GM10248 (cell line): ENCODE results near the gene FANK1.
A peak's percentile ranks its signal among the peaks of the same experiment; 100 is the strongest.
"Not testable (repeated sequence)": the region's sequence is repeated elsewhere in the genome, so short reads cannot be mapped to it uniquely, and the experiment has no call there.

Experiments used
- CTCF ChIA-PET: fragments of 300-600 bp; sonication (Branson Sonifier 250); formaldehyde crosslinking; extraction: SDS; loops from one replicate; lab custom pipeline; 2021; ENCODE audit warnings: antibody characterized with exemption; lab: Yijun Ruan, JAX
- POLR2A ChIA-PET: fragments of 350-650 bp; sonication (Branson Sonifier 250); formaldehyde crosslinking; extraction: SDS; loops from one replicate; lab custom pipeline; 2020; ENCODE audit warnings: antibody characterized with exemption; lab: Yijun Ruan, JAX
- DNase-seq: peaks from one replicate; pipeline ENCODE4 v3.0.0; 2012; ENCODE audit errors: extremely low spot score
- CTCF ChIP-seq: IDR thresholded peaks from 2 replicates; pipeline ENCODE4 v1.5.1; 2012; ENCODE audit warnings: mild to moderate bottlenecking, low read depth; ENCODE audit errors: extremely low read depth, missing control alignments, control extremely low read depth

FANK1 gene

DNA sequence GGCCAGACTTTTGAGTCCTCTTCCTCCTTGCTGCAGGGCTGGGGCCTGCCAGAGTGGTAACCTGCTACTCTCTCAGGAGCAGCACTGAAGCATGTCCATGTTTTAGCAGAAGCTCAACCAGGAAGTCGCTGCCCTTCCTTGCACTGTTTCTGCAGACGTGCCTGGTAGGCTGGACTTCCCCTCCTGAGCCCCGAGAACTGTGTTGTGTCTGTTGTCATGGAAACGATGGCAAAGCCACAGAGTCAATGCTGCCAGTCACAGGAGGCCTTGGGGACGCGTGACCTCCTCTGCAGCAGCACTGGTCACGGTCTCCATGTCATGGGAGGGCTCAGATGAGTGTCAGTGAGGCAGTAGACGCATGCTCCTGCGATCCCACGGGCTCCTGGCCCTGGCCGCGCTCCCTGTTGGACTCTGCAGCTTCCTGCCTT lies 145.5 kb downstream of the FANK1 start:
- ChIA-PET POLR2A (no interaction called here), CTCF (interaction anchor here (1.2 kb wide), 1 partner anchor 9 kb away, joined by 3 read pairs; no protein-coding TSS in a partner anchor)
- no peak for TF ChIP-seq CTCF
- DNase-seq, result peak; percentile 92

- TF ChIP-seq CTCF, result no peak
- POLR2A ChIA-PET, result no interaction called here
- DNase-seq, result peak; percentile 15
- CTCF ChIA-PET, result interaction anchor here (1.2 kb wide), 1 partner anchor 10 kb away, joined by 3 read pairs; no protein-coding TSS in a partner anchor
Observed at GRCh38 chr10:126042354-126042753, 146.0 kb downstream of the FANK1 start.

DNA sequence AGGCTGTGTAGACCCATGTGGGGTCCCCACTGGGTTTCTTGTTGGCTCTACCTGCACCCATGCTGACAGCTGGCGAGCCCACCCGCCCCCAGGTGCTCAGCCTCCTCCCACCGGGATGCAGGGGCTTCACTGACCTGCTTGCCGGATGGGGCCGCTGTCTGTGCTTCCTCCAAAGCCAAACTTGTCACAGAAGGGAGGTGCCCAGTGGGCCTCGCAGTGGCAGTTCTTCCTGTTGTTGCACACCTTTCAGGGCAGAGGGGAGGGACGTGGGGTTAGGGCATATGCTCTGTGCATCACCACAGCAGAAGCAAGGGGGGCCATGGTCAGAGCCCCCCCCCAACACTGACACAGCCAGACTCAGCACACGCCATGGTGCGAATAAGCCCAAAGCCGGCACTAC lies 146.5 kb downstream of the FANK1 start:
- DNase-seq, result peak; percentile 17
- ChIA-PET CTCF (interaction anchor here (1.2 kb wide), 1 partner anchor 10 kb away, joined by 3 read pairs; no protein-coding TSS in a partner anchor), POLR2A (no interaction called here)
- TF ChIP-seq CTCF, result no peak

- TF ChIP-seq CTCF, result no peak
- ChIA-PET POLR2A (no interaction called here), CTCF (no interaction called here)
- no peak for DNase-seq
Observed at GRCh38 chr10:126043389-126043788, 147.0 kb downstream of the FANK1 start.

DNA sequence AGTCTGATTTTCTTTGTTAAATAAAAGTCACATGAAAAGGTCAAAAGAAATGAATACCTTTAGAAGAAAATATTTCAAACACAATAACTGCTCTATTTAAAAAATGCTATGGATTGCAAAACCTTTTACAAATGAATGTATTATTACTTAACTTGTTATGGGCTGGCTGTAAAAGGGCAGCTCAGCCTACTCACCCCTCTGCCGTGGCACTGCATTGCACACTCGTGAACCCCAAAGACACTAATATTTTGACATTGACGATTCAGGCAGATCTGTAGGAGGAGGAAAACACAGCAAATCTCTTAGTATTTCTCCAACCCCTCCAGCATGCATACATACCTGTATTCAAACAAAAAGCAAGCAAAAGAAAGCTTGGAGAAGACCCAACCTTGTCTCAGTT lies 149.5 kb downstream of the FANK1 start:
- ChIA-PET POLR2A (no interaction called here), CTCF (no interaction called here)
- DNase-seq, result no peak
- no peak for TF ChIP-seq CTCF

DNA sequence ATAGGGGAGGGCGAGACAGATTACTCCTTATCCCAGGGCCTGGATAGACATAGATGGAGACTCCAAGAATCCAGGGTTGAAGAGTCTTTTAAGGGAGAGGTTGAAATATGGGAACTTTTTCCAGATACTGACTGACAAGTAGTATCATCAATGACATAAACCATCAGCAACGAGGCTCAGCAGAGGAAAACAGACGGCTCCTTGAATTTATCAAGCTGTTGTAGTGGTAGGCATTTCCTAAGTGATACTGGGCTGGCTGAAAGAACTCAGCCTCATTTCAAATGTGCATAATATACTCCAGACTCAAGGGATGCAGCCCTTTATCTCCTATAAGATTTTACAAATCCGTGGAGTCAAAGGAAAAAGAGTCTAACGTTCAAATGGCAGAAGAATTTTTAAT lies 150.5 kb downstream of the FANK1 start:
- DNase-seq, result no peak
- CTCF ChIA-PET, result no interaction called here
- POLR2A ChIA-PET, result no interaction called here
- no peak for TF ChIP-seq CTCF

DNA sequence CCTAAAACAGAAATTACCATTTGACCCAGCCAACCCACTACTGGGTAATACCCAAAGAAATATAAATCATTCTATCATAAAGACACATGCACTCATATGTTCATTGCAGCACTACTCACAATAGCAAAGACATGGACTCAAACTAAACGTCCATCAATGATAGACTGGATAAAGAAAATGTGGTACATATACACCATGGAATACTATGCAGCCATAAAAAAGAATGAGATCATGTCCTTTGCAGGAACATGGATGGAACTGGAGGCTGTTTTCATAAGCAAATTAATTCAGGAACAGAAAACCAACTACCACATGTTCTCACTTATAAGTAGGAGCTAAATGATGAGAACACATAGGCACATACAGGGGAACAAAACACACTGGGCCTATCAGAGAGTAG lies 151.4 kb downstream of the FANK1 start:
- POLR2A ChIA-PET, CTCF ChIA-PET, DNase-seq: not testable (repeated sequence)
